Esophagus muscularis mucosa (tissue), 4 donors: ENCODE results near the gene PTPRN2.
"Not testable (repeated sequence)": the region's sequence is repeated elsewhere in the genome, so short reads cannot be mapped to it uniquely, and the experiment has no call there.

Experiments used
- EP300 ChIP-seq: sonication (generic); formaldehyde crosslinking; IDR thresholded peaks from one replicate; pipeline ENCODE4 v1.6.1; 2017; ENCODE audit warnings: antibody characterized with exemption
- POLR2A ChIP-seq: fragments of 450-650 bp; IDR thresholded peaks from one replicate; pipeline ENCODE4 v1.6.1; 2017; ENCODE audit warnings: antibody characterized with exemption, moderate library complexity, mild to moderate bottlenecking, low read depth
- POLR2AphosphoS5 ChIP-seq, 2 donors: sonication (generic); formaldehyde crosslinking; IDR thresholded peaks; one replicate each; pipeline ENCODE4 v1.6.1; 2017; ENCODE audit warnings: antibody characterized with exemption in 2 of 2
- TF ChIP-seq, protein P1 (sequence below), 3 experiments: fragments of 200-600 bp in 2 of 3; fragments of 450-650 bp in 1 of 3; sonication (generic) in 2 of 3; IDR thresholded peaks; one replicate each; pipeline ENCODE4 v1.5.1; 2017 to 2019; ENCODE audit warnings: antibody characterized with exemption in 3 of 3, mild to moderate bottlenecking in 2 of 3, moderate library complexity in 1 of 3

DNA sequence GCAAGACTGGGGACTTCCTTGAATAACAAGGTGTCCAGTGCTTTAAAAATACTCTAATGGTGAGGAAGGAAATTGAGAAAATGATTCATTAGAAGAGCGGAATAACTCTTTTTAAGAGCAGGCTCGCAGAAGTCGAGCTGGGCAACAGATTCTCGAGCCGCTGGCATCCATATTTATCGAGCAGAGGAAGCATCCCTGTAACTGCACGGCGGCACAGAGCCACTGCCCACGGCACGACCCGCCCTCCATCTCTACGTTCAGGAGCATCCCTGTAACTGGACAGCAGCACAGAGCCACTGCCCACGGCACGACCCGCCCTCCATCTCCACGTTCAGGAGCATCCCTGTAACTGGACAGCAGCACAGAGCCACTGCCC is 334.0 kb downstream of the PTPRN2 start:
- TF ChIP-seq, protein P1, sequence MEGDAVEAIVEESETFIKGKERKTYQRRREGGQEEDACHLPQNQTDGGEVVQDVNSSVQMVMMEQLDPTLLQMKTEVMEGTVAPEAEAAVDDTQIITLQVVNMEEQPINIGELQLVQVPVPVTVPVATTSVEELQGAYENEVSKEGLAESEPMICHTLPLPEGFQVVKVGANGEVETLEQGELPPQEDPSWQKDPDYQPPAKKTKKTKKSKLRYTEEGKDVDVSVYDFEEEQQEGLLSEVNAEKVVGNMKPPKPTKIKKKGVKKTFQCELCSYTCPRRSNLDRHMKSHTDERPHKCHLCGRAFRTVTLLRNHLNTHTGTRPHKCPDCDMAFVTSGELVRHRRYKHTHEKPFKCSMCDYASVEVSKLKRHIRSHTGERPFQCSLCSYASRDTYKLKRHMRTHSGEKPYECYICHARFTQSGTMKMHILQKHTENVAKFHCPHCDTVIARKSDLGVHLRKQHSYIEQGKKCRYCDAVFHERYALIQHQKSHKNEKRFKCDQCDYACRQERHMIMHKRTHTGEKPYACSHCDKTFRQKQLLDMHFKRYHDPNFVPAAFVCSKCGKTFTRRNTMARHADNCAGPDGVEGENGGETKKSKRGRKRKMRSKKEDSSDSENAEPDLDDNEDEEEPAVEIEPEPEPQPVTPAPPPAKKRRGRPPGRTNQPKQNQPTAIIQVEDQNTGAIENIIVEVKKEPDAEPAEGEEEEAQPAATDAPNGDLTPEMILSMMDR (IDR thresholded peaks at IDR 0.05): not testable (repeated sequence)
- not testable (repeated sequence) for TF ChIP-seq POLR2A; EP300; POLR2AphosphoS5 (IDR thresholded peaks at IDR 0.05)
